GM21825 (cell line): ENCODE results near the gene POMT1.
A peak's percentile ranks its signal among the peaks of the same experiment; 100 is the strongest.
"Not testable (repeated sequence)": the region's sequence is repeated elsewhere in the genome, so short reads cannot be mapped to it uniquely, and the experiment has no call there.

Experiments
- ATAC-seq: cut with Tn5 transposase; IDR thresholded peaks from one replicate; pipeline ENCODE4 v1.9.1; 2021; ENCODE audit warnings: mild to moderate bottlenecking, moderate library complexity; ENCODE audit not compliant: unreplicated experiment

The POMT1 gene

GRCh38 chr9:131492070-131492469 lies 10.6 kb upstream of the POMT1 start:
- no peak for ATAC-seq

- no peak for ATAC-seq
These were observed 8.3 kb upstream of the POMT1 start for GRCh38 chr9:131494296-131494870.

GRCh38 chr9:131495785-131496184 lies 6.9 kb upstream of the POMT1 start:
- ATAC-seq: no peak

GRCh38 chr9:131496844-131497405 lies 5.8 kb upstream of the POMT1 start:
- ATAC-seq: no peak

- ATAC-seq: no peak
These were observed 3.4 kb upstream of the POMT1 start for GRCh38 chr9:131499254-131499767.

GRCh38 chr9:131500377-131500776 lies 2.3 kb upstream of the POMT1 start:
- no peak for ATAC-seq

GRCh38 chr9:131500939-131501541 lies 1.7 kb upstream of the POMT1 start:
- no peak for ATAC-seq

GRCh38 chr9:131503626-131504465 lies 1.1 kb downstream of the POMT1 start:
- ATAC-seq: peak; percentile 6

GRCh38 chr9:131505012-131505411 lies 2.3 kb downstream of the POMT1 start:
- ATAC-seq: no peak

- ATAC-seq: no peak
These were observed 8.7 kb downstream of the POMT1 start for GRCh38 chr9:131511416-131511815.

- ATAC-seq: no peak
These were observed 9.2 kb downstream of the POMT1 start for GRCh38 chr9:131511880-131512279.

- ATAC-seq: no peak
These were observed 10.5 kb downstream of the POMT1 start for GRCh38 chr9:131513177-131513576.

GRCh38 chr9:131515559-131516031 lies 12.9 kb downstream of the POMT1 start:
- not testable (repeated sequence) for ATAC-seq

GRCh38 chr9:131516100-131516499 lies 13.4 kb downstream of the POMT1 start:
- ATAC-seq: no peak

- no peak for ATAC-seq
These were observed 14.2 kb downstream of the POMT1 start for GRCh38 chr9:131516930-131517329.

GRCh38 chr9:131517761-131518190 lies 15.1 kb downstream of the POMT1 start:
- no peak for ATAC-seq

GRCh38 chr9:131518553-131518952 lies 15.8 kb downstream of the POMT1 start:
- no peak for ATAC-seq

- ATAC-seq: no peak
These were observed 17.8 kb downstream of the POMT1 start for GRCh38 chr9:131520503-131520902.

GRCh38 chr9:131521203-131521602 lies 18.5 kb downstream of the POMT1 start:
- ATAC-seq: no peak

- ATAC-seq: no peak
These were observed 19.1 kb downstream of the POMT1 start for GRCh38 chr9:131521822-131522221.
